Ishikawa (cell line): ENCODE measurements around the gene FOXF1.

Experiments used
- CEBPB ChIP-seq: IDR thresholded peaks from 2 replicates; pipeline ENCODE4 v1.6.1; 2012
- CREB1 ChIP-seq: IDR thresholded peaks from 2 replicates; pipeline ENCODE4 v1.6.1; 2012; ENCODE audit warnings: low read depth
- EGR1 ChIP-seq: IDR thresholded peaks from 2 replicates; pipeline ENCODE4 v1.6.1; 2012
- EP300 ChIP-seq: IDR thresholded peaks from 2 replicates; pipeline ENCODE4 v1.6.1; 2012; ENCODE audit warnings: borderline replicate concordance
- FOXM1 ChIP-seq: IDR thresholded peaks from 2 replicates; pipeline ENCODE4 v1.6.1; 2012; ENCODE audit warnings: low read depth, borderline replicate concordance
- MAX ChIP-seq: IDR thresholded peaks from 2 replicates; pipeline ENCODE4 v1.6.1; 2012
- NFIC ChIP-seq: IDR thresholded peaks from 2 replicates; pipeline ENCODE4 v1.6.1; 2012
- RAD21 ChIP-seq: IDR thresholded peaks from 2 replicates; pipeline ENCODE4 v1.6.1; 2012; ENCODE audit warnings: low read depth
- REST ChIP-seq: IDR thresholded peaks from 2 replicates; pipeline ENCODE4 v1.6.1; 2012; ENCODE audit warnings: low read depth, mild to moderate bottlenecking
- TAF1 ChIP-seq: IDR thresholded peaks from 2 replicates; pipeline ENCODE4 v1.6.1; 2012; ENCODE audit warnings: low read depth, mild to moderate bottlenecking
- TCF12 ChIP-seq: IDR thresholded peaks from 2 replicates; pipeline ENCODE4 v1.6.1; 2012; ENCODE audit warnings: low read depth
- TEAD4 ChIP-seq: IDR thresholded peaks from 2 replicates; pipeline ENCODE4 v1.6.1; 2012
- USF1 ChIP-seq: IDR thresholded peaks from 2 replicates; pipeline ENCODE4 v1.6.1; 2012
- YY1 ChIP-seq: IDR thresholded peaks from 2 replicates; pipeline ENCODE4 v1.6.1; 2012; ENCODE audit warnings: low read depth
- ZBTB7A ChIP-seq: IDR thresholded peaks from 2 replicates; pipeline ENCODE4 v1.6.1; 2012; ENCODE audit warnings: low read depth

Gene FOXF1

GRCh38 chr16:86550281-86550680 is 40.0 kb downstream of the FOXF1 start:
- TF ChIP-seq NFIC: no peak
- no peak for TF ChIP-seq TEAD4
- no peak for TF ChIP-seq EP300
- no peak for TF ChIP-seq REST
- no peak for TF ChIP-seq CREB1
- TF ChIP-seq TCF12: no peak
- TF ChIP-seq MAX: no peak

- TF ChIP-seq EGR1 (no peak), ZBTB7A (no peak)
Measured at GRCh38 chr16:86553356-86553755, 43.0 kb downstream of the FOXF1 start.

GRCh38 chr16:86554599-86554916 is 44.2 kb downstream of the FOXF1 start:
- TF ChIP-seq TAF1 (no peak), USF1 (no peak), CEBPB (no peak), FOXM1 (no peak), MAX (no peak), YY1 (no peak), EGR1 (no peak), RAD21 (no peak), REST (no peak), TEAD4 (no peak), TCF12 (no peak), ZBTB7A (no peak), NFIC (no peak), CREB1 (no peak), EP300 (no peak)

GRCh38 chr16:86554917-86555703 is 44.8 kb downstream of the FOXF1 start, which contains the start of gene MTHFSD:
Gene MTHFSD (minus strand): TSS chr16:86555235. CDS start chr16:86555184, 51 bp downstream.
- TF ChIP-seq CEBPB (no peak), NFIC (no peak), TCF12 (no peak), EP300 (no peak), TAF1 (peak; percentile 66; the same call in 1 of the 2 replicates), CREB1 (peak; percentile 98), MAX (peak; percentile 63; the same call in 1 of the 2 replicates), YY1 (no peak; the same call in 1 of the 2 replicates)

- no peak for TF ChIP-seq ZBTB7A
- no peak for TF ChIP-seq MAX
- TF ChIP-seq USF1: no peak
- TF ChIP-seq TEAD4: no peak
- no peak for TF ChIP-seq CEBPB
- TF ChIP-seq FOXM1: no peak
- TF ChIP-seq NFIC: no peak
- TF ChIP-seq CREB1: no peak
- no peak for TF ChIP-seq EP300
- no peak for TF ChIP-seq TAF1
- no peak for TF ChIP-seq REST
- TF ChIP-seq YY1: no peak
- no peak for TF ChIP-seq RAD21
- no peak for TF ChIP-seq EGR1
- TF ChIP-seq TCF12: no peak
Measured at GRCh38 chr16:86555704-86556075, 45.4 kb downstream of the FOXF1 start.
